GM18861 (cell line): Measurements from ENCODE around the gene STEAP4.

Experiments
- ATAC-seq: cut with Tn5 transposase; IDR thresholded peaks from one replicate; pipeline ENCODE4 v1.9.1; 2021; ENCODE audit not compliant: unreplicated experiment

Gene STEAP4

GRCh38 chr7:88306590-88307048, at the start of gene STEAP4:
Gene STEAP4 (minus strand): TSS chr7:88306894. CDS start chr7:88284269, 22,625 bp downstream.
- ATAC-seq = no peak

- no peak for ATAC-seq
Measured at GRCh38 chr7:88355011-88355410, 48.3 kb upstream of the STEAP4 start.

- no peak for ATAC-seq
Measured at GRCh38 chr7:88350118-88350517, 43.4 kb upstream of the STEAP4 start.

GRCh38 chr7:88347517-88347916, 40.8 kb upstream of the STEAP4 start:
- ATAC-seq = no peak

- ATAC-seq = no peak
Measured at GRCh38 chr7:88347090-88347489, 40.4 kb upstream of the STEAP4 start.

GRCh38 chr7:88346357-88346756, 39.7 kb upstream of the STEAP4 start:
- ATAC-seq = no peak

- no peak for ATAC-seq
Measured at GRCh38 chr7:88344956-88345832, 38.5 kb upstream of the STEAP4 start.

- no peak for ATAC-seq
Measured at GRCh38 chr7:88344271-88344670, 37.6 kb upstream of the STEAP4 start.

GRCh38 chr7:88339195-88339922, 32.7 kb upstream of the STEAP4 start:
- ATAC-seq = no peak

GRCh38 chr7:88338503-88338902, 31.8 kb upstream of the STEAP4 start:
- no peak for ATAC-seq

GRCh38 chr7:88337572-88337971, 30.9 kb upstream of the STEAP4 start:
- no peak for ATAC-seq

- no peak for ATAC-seq
Measured at GRCh38 chr7:88331322-88331721, 24.6 kb upstream of the STEAP4 start.

GRCh38 chr7:88329532-88330463, 23.1 kb upstream of the STEAP4 start:
- no peak for ATAC-seq

GRCh38 chr7:88328787-88329186, 22.1 kb upstream of the STEAP4 start:
- ATAC-seq = no peak

GRCh38 chr7:88324699-88325098, 18.0 kb upstream of the STEAP4 start:
- no peak for ATAC-seq

GRCh38 chr7:88322151-88322550, 15.5 kb upstream of the STEAP4 start:
- no peak for ATAC-seq

- no peak for ATAC-seq
Measured at GRCh38 chr7:88321694-88322093, 15.0 kb upstream of the STEAP4 start.

GRCh38 chr7:88318196-88318595, 11.5 kb upstream of the STEAP4 start:
- ATAC-seq = no peak

GRCh38 chr7:88317422-88317821, 10.7 kb upstream of the STEAP4 start:
- ATAC-seq = no peak

- no peak for ATAC-seq
Measured at GRCh38 chr7:88316456-88316855, 9.8 kb upstream of the STEAP4 start.

GRCh38 chr7:88315522-88315921, 8.8 kb upstream of the STEAP4 start:
- no peak for ATAC-seq
